SK-MEL-5 (cell line): ENCODE measurements around the gene STIM2. TPM values are rescaled to one million over a fixed set of nuclear protein-coding genes. Genes with fewer than 3 reads are reported as not detected.
"Not testable (repeated sequence)": the region's sequence is repeated elsewhere in the genome, so short reads cannot be mapped to it uniquely, and the experiment has no call there.

ENCODE experiments used
- DNase-seq: peaks from one replicate; pipeline ENCODE4 v3.0.0-alpha.2; 2016; ENCODE audit warnings: low read depth, low spot score
- in situ Hi-C: cut with HindIII; loops from 2 replicates; pipeline ENCODE4 v1.10.0; 2016; ENCODE audit warnings: low sequenced_read_pairs, high pct_unique_total_duplicates, low pct_unique_long_range_greater_than_20kb
- total RNA-seq: library from RNA; depleted of rRNA; stranded (reverse); fragments of >200 nt; shearing (Covaris generic); gene quantifications from 2 replicates; pipeline ENCODE4 v1.2.3, GENCODE V29; 2014

The STIM2 gene
- total RNA-seq, 1 experiment from 2014 or later = 19.7 TPM

- in situ Hi-C loops = no loop called here
- DNase-seq = no peak
Observed at GRCh38 chr4:27023366-27023765, 162.7 kb downstream of the STIM2 start.

GRCh38 chr4:27024805-27025204 lies 164.2 kb downstream of the STIM2 start:
- in situ Hi-C loops = no loop called here
- peak; percentile 9 for DNase-seq

- in situ Hi-C loops = no loop called here
- DNase-seq = no peak
Observed at GRCh38 chr4:27027428-27027827, 166.8 kb downstream of the STIM2 start.

GRCh38 chr4:27035127-27035526 lies 174.5 kb downstream of the STIM2 start:
- in situ Hi-C loops, DNase-seq: not testable (repeated sequence)

DNA sequence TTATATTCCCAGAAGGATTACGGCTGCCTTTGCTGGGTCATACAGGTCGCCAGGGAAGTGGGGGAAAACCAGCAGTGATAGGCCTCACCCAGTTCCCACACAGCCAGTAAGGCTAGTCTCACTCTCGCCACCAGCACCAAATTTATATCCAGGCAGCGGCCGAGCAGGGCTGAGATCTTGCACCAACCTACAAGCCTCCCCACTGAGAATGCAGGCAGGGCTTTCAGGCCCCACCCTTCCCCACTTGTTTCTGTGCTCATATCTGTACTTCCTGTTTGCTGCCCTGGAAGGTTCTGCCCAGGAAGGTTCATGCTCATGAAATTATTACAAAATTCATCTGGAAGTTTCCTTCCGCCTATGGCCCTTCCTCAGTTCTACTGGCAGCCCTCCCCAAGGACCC lies 179.7 kb downstream of the STIM2 start:
- in situ Hi-C loops = no loop called here
- no peak for DNase-seq

- DNase-seq = no peak
- in situ Hi-C loops = no loop called here
Observed at GRCh38 chr4:27042411-27042810, 181.8 kb downstream of the STIM2 start.

- in situ Hi-C loops = no loop called here
Observed at GRCh38 chr4:27043200-27043599, 182.6 kb downstream of the STIM2 start.

DNA sequence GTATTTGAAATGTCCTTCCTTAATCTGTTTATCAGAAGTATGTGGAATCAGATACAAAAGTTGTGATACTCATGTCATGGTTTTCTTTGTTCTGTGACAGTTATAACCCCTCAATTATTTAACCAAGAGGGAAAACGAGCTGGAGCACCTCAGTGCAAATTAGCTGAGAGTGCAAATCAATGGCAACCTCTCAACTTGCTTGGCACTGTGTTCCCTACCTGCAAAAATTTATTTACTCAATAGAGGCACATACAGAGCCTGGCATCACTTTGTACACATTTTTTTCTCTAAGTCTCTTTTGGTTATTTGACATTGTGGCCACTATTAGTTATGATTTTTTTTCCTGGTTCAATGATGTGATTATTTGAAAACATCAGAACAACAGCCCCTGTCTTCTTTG lies 186.2 kb downstream of the STIM2 start:
- DNase-seq = no peak
- in situ Hi-C loops = no loop called here

More at GRCh38 chr4:27043200-27043599, 182.6 kb downstream of the STIM2 start:
- DNase-seq = no peak

DNA sequence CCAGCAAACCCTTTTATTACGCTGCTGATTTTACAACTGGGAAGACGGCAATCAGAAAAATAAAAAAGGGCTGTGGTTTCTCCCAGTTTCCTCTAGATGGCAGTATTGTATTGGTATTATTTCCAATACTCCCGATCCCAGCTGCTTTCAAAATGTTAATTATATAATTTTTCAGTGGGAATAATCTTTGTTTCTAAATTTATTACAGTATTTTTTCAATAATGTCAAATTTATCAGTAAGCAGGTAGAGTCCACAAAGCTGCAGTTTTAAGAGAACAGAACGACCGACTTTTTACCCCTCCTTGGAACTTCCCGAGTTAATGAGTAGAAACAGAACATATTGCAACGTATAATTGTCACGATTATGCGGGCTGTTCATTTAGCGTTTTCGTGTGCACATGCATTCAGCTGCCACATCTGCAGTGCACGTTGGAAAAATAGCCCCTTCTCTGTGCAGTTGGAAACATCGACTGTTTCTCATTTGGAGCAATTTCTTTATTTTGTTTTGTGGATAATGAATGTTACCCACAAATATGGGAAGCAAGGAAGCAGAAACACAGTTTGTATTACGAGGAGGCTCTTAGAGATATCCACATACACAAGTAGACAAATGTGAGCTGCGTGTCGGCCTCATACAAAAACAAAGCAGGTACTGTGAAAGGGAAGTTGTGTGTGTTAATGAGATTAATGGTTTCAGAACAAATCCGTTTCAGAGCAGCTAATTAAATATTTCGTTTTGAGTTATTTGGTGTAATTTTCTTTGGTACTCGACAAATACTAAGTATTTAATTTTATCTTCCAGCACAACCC lies 188.0 kb downstream of the STIM2 start:
- DNase-seq = peak; percentile 44
- in situ Hi-C loops = no loop called here

- in situ Hi-C loops = no loop called here
Observed at GRCh38 chr4:27049239-27049829, 188.7 kb downstream of the STIM2 start.

DNA sequence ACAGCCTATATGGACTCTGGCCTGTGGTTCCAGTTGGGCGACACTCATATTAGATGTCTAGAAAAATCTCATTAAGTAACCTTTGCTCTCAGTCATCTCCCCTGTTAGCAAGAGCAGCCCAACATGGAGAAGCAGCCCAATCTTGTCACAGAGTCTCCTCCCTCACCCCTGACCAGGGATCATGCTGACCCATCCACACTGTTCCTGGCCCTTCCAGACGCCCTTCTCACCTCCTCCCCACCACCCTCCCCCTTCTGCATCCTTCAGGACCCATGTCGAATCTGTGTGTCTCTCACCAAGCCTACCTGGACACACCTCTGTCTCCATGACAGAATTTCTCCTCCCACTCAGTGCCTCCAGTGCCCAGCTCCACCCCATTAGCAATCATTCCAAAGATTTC lies 190.1 kb downstream of the STIM2 start:
- no peak for DNase-seq
- in situ Hi-C loops = no loop called here

More at GRCh38 chr4:27049239-27049829, 188.7 kb downstream of the STIM2 start:
- no peak for DNase-seq

DNA sequence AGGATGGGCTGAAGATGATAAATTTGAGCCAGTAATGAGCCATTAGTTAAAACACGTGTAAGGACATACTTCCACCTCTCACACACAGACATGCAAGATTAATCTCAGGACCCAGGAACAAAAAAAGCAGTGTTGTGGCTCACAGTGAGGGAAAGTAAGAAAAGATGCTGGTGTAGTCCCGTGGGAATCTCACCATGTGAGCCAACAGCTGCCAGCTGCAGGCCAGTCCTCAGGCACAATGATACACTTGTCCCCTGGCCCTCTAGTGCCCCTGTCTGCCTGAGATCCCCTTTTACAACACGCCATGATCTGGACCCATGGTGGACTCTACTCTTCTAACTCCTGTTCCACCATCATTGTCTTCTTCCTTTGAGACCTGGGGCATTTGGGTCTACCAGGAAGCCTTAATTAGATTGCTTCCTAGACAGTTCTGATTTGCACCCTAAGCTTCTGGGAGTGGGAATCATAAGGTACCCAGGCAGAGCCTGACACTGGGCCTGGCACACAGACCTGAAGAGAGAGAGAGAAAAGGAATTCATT lies 194.7 kb downstream of the STIM2 start:
- peak; percentile 54 for DNase-seq
- in situ Hi-C loops = no loop called here

DNA sequence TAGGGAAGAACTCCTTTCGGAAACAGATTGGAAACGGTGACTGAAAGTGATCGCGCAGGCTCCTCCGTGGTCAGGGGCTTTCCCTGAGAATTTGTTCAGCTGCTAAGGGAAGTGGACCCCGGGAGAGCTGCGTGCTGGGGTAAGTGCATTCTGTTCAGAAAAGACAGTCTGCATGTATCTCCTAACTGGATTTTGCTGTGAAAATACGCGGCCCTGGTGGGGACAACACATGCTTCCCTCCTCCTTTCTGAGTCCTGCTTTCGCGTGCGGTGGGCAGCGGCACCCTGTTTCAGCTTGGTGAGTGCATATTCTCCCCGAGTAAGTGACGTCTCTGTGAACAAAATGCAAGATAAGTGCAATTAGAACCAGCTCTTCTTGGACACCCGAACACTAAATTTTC lies 195.6 kb downstream of the STIM2 start:
- in situ Hi-C loops = no loop called here

DNA sequence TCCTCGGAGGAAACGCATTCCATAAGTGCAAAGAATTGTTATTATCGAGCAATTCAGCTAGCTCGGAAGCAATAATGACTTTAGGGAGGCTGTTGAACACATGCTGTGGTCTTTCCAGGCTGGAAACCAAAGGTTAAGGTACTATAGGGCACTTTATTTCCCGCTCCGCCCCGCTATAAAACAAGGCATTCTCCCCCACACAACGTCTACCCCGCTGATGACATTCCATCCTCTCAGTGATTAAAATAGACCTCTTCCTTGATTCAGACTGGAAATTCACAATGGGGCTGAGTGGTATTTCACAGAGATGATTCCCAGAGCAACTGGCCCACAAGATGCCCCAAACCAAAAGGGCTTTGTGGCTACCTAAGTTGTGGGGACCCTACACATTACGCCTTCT lies 196.4 kb downstream of the STIM2 start:
- in situ Hi-C loops = no loop called here
- DNase-seq = no peak

More for the DNA sequence above, 195.6 kb downstream of the STIM2 start:
- no peak for DNase-seq

GRCh38 chr4:27057662-27058061 lies 197.0 kb downstream of the STIM2 start:
- no peak for DNase-seq
- in situ Hi-C loops = no loop called here

DNA sequence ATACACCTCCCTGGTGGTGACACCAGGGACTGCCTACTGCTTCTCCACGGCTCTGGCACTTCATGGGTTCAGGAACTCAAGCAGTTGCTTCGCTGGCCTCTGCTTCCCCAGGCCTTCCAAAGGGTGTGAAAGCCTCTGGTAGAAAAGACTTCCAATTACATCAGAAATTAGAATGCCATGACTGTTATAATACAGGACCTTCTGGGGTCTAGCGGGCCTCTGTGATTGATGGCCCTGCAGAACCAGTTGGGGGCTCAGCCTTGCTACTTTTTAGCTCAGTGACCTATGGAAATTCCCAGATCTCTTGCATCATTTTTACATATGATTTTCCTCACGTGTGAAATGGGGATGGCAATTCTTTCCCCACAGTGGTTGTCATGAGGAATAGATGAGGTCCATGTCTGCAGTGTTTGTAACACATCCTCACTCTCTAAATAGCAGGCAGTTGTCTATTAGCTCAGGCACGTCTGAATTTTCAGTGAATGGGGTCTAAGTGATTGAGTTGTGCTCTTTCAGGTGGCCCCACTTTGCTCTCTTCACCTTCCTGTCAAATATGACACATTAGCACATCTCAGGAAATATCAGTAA lies 198.3 kb downstream of the STIM2 start:
- DNase-seq = no peak
- in situ Hi-C loops = no loop called here

GRCh38 chr4:27059446-27059845 lies 198.8 kb downstream of the STIM2 start:
- in situ Hi-C loops = no loop called here
- no peak for DNase-seq

DNA sequence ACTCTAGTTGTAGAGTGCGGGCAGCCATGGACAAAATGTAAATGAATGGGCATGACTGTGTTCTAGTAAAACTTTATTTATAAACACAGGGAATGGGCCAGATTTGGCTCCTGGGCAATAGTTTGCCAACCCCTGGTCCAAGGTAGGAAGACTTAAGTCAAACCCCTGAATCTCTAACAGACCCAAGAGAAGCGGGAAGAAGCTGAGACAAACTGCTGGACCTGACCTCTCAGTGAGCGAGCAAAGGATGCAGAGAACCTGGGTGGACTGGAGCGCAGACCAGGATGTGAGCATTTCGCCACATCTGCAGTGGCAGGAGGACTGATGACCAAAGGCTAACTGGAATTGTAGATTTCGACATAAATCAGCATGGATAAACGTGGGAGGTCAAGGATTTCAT lies 201.6 kb downstream of the STIM2 start:
- DNase-seq = no peak
- in situ Hi-C loops = no loop called here

DNA sequence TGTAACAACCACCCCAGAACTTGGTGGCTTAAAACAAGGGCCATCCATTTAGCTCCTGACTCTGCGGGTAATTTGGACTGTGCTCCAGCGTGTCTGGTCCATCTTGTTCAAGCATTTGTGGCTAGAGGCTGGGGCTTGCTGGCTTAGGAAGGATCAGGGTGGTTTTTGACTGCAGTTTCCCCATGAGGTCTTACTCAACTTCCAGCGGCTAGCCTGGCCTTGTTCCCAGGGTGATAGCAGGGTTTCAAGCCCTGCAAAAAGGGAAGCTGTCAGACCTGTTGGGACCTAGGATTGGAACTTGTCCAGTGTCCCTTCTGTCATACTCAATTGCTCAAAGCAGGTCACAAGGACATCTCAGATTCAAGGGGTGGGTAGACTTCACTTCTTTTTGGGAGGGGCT lies 205.9 kb downstream of the STIM2 start:
- no peak for DNase-seq
- in situ Hi-C loops = no loop called here
